ENCODE data around the gene SYNE1. TPM values are rescaled to one million over a fixed set of nuclear protein-coding genes. Genes with fewer than 3 reads are reported as not detected.

SYNE1 gene
- total RNA-seq, 1 donor from 2014 or later: 233 TPM

DNA sequence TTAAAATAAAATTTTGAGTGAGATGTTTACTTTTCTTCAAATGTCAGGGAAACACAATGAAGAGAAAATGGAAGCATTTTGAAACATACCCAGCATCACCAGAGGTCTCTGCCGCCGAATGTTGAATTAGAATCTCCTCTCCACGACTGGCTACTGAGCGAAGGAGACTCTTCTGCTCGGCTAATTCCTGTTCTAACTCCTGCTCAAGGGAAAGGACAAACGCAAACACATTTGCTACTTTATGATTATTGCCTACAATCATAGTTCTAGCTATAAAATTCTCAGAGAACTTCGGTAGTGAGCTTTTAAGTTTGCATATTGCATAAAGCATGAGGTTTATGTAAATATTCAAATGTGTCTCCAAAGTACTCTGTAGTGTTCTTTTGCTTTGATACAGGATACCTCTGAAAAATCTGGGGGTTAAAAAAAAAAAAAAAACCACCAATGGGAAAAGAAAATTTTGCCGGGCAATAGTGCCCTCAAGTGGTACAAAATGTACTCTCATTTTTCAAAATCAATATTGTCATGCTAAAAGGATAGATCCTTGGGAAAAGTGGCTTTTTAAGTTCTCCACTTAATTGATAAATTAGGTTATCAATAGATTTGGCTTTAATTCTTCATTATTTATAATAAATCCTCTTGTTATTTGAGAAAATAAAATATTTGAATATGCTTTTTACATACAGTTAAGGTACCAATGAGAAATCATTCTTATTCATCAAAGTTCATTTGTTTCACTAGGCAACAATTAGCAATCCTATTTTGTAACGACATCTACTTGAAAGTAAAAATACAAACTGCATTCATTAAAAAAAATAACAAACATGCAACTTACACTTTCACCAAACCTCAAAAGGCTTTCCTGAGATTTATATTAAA lies 369.0 kb downstream of the SYNE1 start:
- TF ChIP-seq, protein P1, sequence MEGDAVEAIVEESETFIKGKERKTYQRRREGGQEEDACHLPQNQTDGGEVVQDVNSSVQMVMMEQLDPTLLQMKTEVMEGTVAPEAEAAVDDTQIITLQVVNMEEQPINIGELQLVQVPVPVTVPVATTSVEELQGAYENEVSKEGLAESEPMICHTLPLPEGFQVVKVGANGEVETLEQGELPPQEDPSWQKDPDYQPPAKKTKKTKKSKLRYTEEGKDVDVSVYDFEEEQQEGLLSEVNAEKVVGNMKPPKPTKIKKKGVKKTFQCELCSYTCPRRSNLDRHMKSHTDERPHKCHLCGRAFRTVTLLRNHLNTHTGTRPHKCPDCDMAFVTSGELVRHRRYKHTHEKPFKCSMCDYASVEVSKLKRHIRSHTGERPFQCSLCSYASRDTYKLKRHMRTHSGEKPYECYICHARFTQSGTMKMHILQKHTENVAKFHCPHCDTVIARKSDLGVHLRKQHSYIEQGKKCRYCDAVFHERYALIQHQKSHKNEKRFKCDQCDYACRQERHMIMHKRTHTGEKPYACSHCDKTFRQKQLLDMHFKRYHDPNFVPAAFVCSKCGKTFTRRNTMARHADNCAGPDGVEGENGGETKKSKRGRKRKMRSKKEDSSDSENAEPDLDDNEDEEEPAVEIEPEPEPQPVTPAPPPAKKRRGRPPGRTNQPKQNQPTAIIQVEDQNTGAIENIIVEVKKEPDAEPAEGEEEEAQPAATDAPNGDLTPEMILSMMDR (IDR thresholded peaks at IDR 0.05): peak in 2 of 3 experiments; percentile 43 to 56
- H3K4me3 ChIP-seq: no peak overlapping the region
- intact Hi-C loops (cut with DNase I): loop anchor here (10.0 kb wide), 1 partner anchor 593 kb away; no protein-coding TSS in a partner anchor
- H3K27me3 ChIP-seq: no peaks in the 10 kb centered on the region
- DNase-seq (ENCODE audit: low spot score in 2 of 2): no peak
- H3K4me1 ChIP-seq: peaks cover 7 to 52% of the 10 kb centered on the region in 2 donors
- peaks cover 14 to 20% of the 10 kb centered on the region in 2 donors for H3K36me3 ChIP-seq
- peak overlapping the region; percentile 35 to 81 for H3K27ac ChIP-seq
- H3K9me3 ChIP-seq: no peaks in the 10 kb centered on the region

DNA sequence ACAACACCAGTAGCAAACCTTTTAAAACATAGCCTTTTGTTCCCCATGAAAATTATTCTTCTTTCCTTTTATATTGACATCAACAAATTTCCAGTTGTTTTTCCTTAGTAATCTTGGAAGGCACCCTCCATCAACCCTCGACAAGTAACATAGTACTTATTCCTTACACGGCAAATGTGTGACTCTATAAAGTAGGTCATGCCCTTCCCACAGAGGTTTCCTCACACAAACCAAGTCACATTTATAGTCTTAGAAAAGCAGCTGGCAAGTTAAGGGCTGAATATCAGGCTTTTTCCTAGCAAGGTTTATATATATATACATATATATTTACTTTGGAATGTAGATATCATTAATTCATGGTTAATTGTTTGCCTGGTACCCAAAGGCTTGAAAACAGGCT lies 371.5 kb downstream of the SYNE1 start:
- peak overlapping the region; percentile 32 to 39 for H3K27ac ChIP-seq
- H3K9me3 ChIP-seq: no peaks in the 10 kb centered on the region
- intact Hi-C loops (cut with DNase I): loop anchor here (10.0 kb wide), 1 partner anchor 591 kb away; no protein-coding TSS in a partner anchor
- no peak for DNase-seq (ENCODE audit: low spot score in 2 of 2)
- peaks cover 4 to 38% of the 10 kb centered on the region in 2 donors for H3K4me1 ChIP-seq
- H3K27me3 ChIP-seq: no peaks in the 10 kb centered on the region
- TF ChIP-seq, protein P1 (IDR thresholded peaks at IDR 0.05): no peak
- H3K36me3 ChIP-seq: peaks cover 30 to 43% of the 10 kb centered on the region in 2 donors
- H3K4me3 ChIP-seq: no peak overlapping the region

DNA sequence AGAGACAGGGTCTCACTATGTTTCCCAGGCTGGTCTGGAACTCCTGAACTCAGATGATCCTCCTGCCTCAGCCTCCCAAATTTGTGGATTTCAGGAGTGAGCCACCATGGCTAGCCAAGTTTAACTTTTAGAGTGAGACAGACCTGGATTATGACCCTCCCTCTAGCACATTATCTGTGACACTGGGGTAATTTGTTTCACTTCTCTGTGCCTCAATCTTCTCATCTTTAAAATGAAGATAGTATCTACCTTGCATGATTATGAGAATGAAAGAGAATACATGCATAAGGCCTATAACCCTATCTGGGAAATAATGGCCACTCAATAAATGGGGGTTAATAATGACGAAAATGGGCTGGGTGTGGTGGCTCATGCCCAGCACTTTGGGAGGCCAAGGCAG lies 373.6 kb downstream of the SYNE1 start:
- no peaks in the 10 kb centered on the region for H3K27me3 ChIP-seq
- intact Hi-C loops (cut with DNase I): loop anchor here (5.0 to 10.0 kb wide), 2 partner anchors 56 to 589 kb away; no protein-coding TSS in a partner anchor
- H3K4me3 ChIP-seq: no peak overlapping the region
- H3K36me3 ChIP-seq: peaks cover 44 to 64% of the 10 kb centered on the region in 2 donors
- H3K27ac ChIP-seq: peak overlapping the region in 1 of 2 donors; percentile 29
- no peaks in the 10 kb centered on the region for H3K9me3 ChIP-seq
- DNase-seq (ENCODE audit: low spot score in 2 of 2): no peak
- H3K4me1 ChIP-seq: peaks cover 0 to 23% of the 10 kb centered on the region in 2 donors
- TF ChIP-seq, protein P1 (IDR thresholded peaks at IDR 0.05): no peak

DNA sequence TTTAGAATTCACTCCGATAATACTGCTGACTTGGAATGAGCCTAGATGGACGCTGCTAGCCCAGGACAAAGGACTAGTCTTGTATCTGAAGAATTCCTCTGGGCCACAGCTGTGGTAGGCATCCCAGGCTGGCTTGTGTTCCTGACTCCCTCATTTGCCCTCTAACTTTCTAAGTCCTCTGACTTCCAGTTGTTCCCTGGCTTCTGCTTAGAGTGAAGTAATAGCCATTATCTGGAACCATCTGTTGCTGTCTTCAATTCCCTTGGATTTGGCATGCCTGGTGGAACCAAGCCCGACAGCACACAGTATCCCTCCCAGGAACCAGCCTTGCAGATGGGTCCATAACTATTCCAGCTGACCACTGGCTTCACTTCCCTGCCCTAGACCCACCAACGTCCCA lies 376.0 kb downstream of the SYNE1 start:
- intact Hi-C loops (cut with DNase I): loop anchor here (5.0 to 10.0 kb wide), 2 partner anchors 54 to 586 kb away; no protein-coding TSS in a partner anchor
- H3K36me3 ChIP-seq: peaks cover 54 to 72% of the 10 kb centered on the region in 2 donors

DNA sequence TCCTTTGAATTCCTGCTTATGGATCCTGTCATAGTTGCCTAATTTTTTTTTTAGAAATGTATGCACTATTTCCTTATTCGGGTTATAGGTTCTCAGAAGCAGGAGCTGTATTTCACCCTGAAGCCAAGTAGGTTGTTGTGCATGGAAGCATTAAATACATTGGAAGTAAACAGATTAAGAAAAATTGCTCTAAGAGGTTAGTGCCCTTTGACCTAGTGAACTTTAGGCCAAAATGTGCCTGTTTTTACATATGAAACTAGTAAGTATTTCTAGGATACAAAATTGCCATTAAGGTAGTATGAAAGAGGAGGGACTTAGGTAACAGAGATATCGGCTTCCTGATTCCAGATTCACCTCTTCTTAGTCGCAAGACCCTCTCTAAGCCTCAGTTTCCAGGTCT lies 377.9 kb downstream of the SYNE1 start:
- DNase-seq (ENCODE audit: low spot score in 2 of 2): no peak
- no peak overlapping the region for H3K4me3 ChIP-seq
- peaks cover 0 to 5% of the 10 kb centered on the region in 2 donors for H3K4me1 ChIP-seq
- H3K27ac ChIP-seq: no peak overlapping the region
- H3K27me3 ChIP-seq: no peaks in the 10 kb centered on the region
- intact Hi-C loops (cut with DNase I): no loop called here
- no peaks in the 10 kb centered on the region for H3K9me3 ChIP-seq
- H3K36me3 ChIP-seq: peaks cover 69 to 84% of the 10 kb centered on the region in 2 donors
- TF ChIP-seq, protein P1 (IDR thresholded peaks at IDR 0.05): no peak

More for the DNA sequence above, 376.0 kb downstream of the SYNE1 start:
- no peak for DNase-seq (ENCODE audit: low spot score in 2 of 2)
- Histone ChIP-seq H3K27me3 (no peaks in the 10 kb centered on the region), H3K4me1 (peaks cover 0 to 12% of the 10 kb centered on the region in 2 donors), H3K9me3 (no peaks in the 10 kb centered on the region), H3K4me3 (no peak overlapping the region), H3K27ac (peak overlapping the region in 1 of 2 donors; percentile 28)
- TF ChIP-seq, protein P1 (IDR thresholded peaks at IDR 0.05): no peak

All from ascending aorta (tissue), 2 donors.